Osteocyte (in vitro differentiated cells): ENCODE data around the gene GCNT2. TPM values are rescaled to one million over a fixed set of nuclear protein-coding genes. Genes with fewer than 3 reads are reported as not detected.

ENCODE experiments used
- DNase-seq: peaks from one replicate; pipeline ENCODE4 v3.0.0; 2021; ENCODE audit warnings: mixed read lengths; ENCODE audit not compliant: unreplicated experiment; ENCODE audit errors: extremely low spot score
- H3K27ac Mint-ChIP-seq: one replicate; pipeline ENCODE4 v1.8.0; 2021; ENCODE audit warnings: mild to moderate bottlenecking, mixed read lengths; ENCODE audit not compliant: unreplicated experiment
- H3K27me3 Mint-ChIP-seq: one replicate; pipeline ENCODE4 v1.8.0; 2021; ENCODE audit warnings: mixed read lengths; ENCODE audit not compliant: unreplicated experiment
- H3K36me3 Mint-ChIP-seq: one replicate; pipeline ENCODE4 v1.8.0; 2021; ENCODE audit warnings: mixed read lengths; ENCODE audit not compliant: unreplicated experiment
- H3K4me1 Mint-ChIP-seq: one replicate; pipeline ENCODE4 v1.8.0; 2021; ENCODE audit warnings: mixed read lengths; ENCODE audit not compliant: unreplicated experiment
- H3K4me3 Mint-ChIP-seq: one replicate; pipeline ENCODE4 v1.8.0; 2021; ENCODE audit warnings: mild to moderate bottlenecking, moderate library complexity, mixed read lengths; ENCODE audit not compliant: unreplicated experiment
- H3K9me3 Mint-ChIP-seq: one replicate; pipeline ENCODE4 v1.8.0; 2021; ENCODE audit warnings: mixed read lengths; ENCODE audit not compliant: unreplicated experiment
- total RNA-seq: library from RNA; stranded (reverse); gene quantifications from 2 replicates; pipeline ENCODE4 v1.2.1, GENCODE V29; 2021
- TF ChIP-seq, protein P1 (sequence below): fragments of 200-600 bp; sonication (generic); IDR thresholded peaks from 2 replicates; pipeline ENCODE4 v1.5.0; 2021; ENCODE audit warnings: antibody characterized with exemption, mild to moderate bottlenecking, moderate library complexity

The GCNT2 gene
- total RNA-seq, 1 donor from 2014 or later = 0.19 TPM

DNA sequence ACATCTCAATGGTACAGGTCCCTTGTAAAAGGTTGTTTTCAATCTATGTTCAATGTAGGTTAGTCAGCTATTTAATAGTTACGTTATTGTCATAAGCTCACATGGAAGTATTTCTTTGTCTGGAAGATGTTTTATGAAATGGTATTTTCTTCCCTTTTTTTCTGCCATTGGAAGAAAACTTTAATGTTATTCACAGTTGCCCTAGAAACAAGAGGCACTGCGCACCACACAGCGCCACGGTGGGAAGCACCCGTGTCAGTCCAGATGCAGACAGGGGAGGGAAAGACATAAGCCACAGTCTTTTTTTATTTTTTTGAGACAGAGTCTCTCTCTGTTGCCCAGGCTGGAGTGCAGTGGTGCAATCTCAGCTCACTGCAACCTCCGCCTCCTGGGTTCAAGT, 82.1 kb downstream of the GCNT2 start:
- Mint-ChIP-seq H3K36me3 (no peaks in the 10 kb centered on the region), H3K27me3 (peaks cover 48% of the 10 kb centered on the region), H3K4me3 (no peak overlapping the region), H3K27ac (no peak overlapping the region), H3K4me1 (no peaks in the 10 kb centered on the region), H3K9me3 (no peaks in the 10 kb centered on the region)
- TF ChIP-seq, protein P1, sequence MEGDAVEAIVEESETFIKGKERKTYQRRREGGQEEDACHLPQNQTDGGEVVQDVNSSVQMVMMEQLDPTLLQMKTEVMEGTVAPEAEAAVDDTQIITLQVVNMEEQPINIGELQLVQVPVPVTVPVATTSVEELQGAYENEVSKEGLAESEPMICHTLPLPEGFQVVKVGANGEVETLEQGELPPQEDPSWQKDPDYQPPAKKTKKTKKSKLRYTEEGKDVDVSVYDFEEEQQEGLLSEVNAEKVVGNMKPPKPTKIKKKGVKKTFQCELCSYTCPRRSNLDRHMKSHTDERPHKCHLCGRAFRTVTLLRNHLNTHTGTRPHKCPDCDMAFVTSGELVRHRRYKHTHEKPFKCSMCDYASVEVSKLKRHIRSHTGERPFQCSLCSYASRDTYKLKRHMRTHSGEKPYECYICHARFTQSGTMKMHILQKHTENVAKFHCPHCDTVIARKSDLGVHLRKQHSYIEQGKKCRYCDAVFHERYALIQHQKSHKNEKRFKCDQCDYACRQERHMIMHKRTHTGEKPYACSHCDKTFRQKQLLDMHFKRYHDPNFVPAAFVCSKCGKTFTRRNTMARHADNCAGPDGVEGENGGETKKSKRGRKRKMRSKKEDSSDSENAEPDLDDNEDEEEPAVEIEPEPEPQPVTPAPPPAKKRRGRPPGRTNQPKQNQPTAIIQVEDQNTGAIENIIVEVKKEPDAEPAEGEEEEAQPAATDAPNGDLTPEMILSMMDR = no peak
- DNase-seq = no peak

DNA sequence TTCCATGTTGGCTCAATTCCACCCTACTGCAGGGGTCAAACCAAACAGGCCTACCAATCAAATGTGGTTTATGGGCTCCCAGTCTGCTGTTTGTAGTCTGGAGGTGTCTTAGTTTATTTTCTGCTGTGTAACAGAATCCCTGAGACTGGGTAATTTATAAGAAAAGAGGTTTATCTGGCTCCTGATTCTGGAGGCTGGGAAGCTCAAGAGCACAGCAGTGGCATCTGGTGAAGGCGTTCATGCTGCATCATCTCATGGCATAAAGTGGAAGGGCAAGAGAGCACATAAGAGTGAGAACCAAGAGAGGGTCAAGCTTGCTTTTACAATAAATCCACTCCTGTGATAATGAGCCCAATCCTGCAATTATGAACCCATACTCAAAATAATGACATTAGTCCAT, 87.9 kb downstream of the GCNT2 start:
- DNase-seq = no peak
- Mint-ChIP-seq H3K4me3 (no peak overlapping the region), H3K36me3 (peaks cover 2% of the 10 kb centered on the region), H3K9me3 (peaks cover 8% of the 10 kb centered on the region), H3K27me3 (peaks cover 36% of the 10 kb centered on the region), H3K4me1 (peaks cover 15% of the 10 kb centered on the region), H3K27ac (no peak overlapping the region)
- TF ChIP-seq, protein P1 = no peak

DNA sequence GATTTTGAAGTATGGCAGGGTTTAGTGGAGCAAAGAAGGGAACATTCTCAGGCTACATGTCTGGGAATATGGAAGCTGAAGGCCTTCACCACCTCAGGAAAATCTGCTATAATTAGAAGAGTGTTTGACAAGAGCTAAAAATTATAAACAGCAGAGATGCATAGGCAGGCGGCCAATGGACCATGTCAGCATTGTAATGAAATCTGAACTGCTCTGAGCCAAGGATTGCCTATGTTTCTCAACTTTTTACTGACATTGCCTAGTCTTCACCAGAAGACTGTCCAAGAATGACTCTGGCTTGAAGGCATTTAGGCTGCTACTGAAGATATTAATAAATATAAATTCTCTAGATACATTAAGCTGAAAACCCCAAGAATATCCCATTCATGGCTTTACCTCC, 89.1 kb downstream of the GCNT2 start:
- no peak overlapping the region for H3K4me3 Mint-ChIP-seq
- peaks cover 8% of the 10 kb centered on the region for H3K9me3 Mint-ChIP-seq
- peaks cover 45% of the 10 kb centered on the region for H3K27me3 Mint-ChIP-seq
- DNase-seq = no peak
- H3K36me3 Mint-ChIP-seq = peaks cover 2% of the 10 kb centered on the region
- peaks cover 16% of the 10 kb centered on the region for H3K4me1 Mint-ChIP-seq
- H3K27ac Mint-ChIP-seq = no peak overlapping the region
- TF ChIP-seq, protein P1 = no peak

DNA sequence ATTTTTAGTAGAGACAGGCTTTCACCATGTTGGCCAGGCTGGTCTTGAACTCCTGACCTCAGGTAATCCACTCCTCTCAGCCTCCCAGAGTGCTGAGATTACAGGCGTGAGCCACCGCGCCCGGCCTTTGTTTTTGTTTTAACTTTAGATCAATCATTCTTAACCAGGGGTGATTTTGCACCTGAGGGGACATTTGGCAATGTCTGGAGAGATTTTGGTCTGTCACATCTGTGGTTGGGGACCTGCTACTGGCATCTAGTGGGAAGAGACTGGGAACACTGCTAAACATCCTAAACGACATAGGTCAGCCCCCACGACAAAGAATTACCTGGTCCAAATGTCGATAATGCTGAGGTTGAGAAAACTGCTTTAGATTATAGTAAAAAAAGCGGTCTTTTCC, 91.0 kb downstream of the GCNT2 start:
- TF ChIP-seq, protein P1 = no peak
- Mint-ChIP-seq H3K36me3 (peaks cover 2% of the 10 kb centered on the region), H3K4me3 (no peak overlapping the region), H3K27ac (no peak overlapping the region), H3K4me1 (peaks cover 16% of the 10 kb centered on the region), H3K9me3 (peaks cover 8% of the 10 kb centered on the region), H3K27me3 (peaks cover 48% of the 10 kb centered on the region)
- DNase-seq = no peak

DNA sequence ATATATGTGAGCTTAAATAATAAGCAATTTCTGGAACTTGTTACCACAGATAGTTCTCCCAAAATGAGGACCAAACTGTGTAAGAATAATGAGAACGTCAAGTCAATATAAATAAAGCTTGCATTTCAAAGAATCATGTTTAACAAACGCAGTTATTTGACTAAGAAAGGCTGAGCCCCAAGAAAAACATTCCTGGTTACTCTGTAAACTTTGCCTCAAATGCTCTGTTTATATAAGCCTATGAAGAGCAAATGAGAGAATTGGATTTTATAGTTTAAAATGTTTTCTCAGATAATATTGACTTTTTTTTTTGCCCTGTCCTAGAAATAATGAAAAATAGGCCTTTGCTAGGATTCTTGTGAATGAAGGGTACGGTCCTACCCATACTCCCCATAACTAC, 91.9 kb downstream of the GCNT2 start:
- Mint-ChIP-seq H3K36me3 (peaks cover 2% of the 10 kb centered on the region), H3K27ac (no peak overlapping the region), H3K4me1 (peaks cover 16% of the 10 kb centered on the region), H3K9me3 (peaks cover 8% of the 10 kb centered on the region), H3K27me3 (peaks cover 52% of the 10 kb centered on the region), H3K4me3 (no peak overlapping the region)
- TF ChIP-seq, protein P1 = no peak
- DNase-seq = no peak
